GM19324 (cell line): Measurements from ENCODE around the gene ZNF524.

ENCODE experiments used
- ATAC-seq: cut with Tn5 transposase; IDR thresholded peaks from one replicate; pipeline ENCODE4 v1.9.1; 2021; ENCODE audit warnings: mild to moderate bottlenecking, moderate library complexity; ENCODE audit not compliant: unreplicated experiment, low FRiP score

ZNF524 gene

DNA sequence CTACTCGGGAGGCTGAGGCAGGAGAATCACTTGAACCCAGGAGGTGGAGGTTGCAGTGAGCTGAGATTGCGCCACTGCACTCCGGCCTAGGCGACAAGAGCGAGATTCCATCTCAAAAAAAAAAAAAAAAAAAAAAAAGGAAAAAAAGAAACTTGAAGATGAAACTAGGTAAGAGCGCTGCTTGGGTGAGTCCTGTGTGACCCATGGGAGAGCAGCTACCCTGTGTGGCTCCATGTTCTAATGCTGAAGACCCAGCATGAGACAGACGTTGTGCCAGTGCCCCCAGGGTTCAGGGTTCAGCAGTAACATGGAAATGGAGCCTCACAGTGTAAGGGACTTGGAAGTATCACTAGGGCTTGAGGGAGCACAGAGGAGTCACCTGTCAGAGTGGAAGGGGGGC is 18.3 kb downstream of the ZNF524 start:
- ATAC-seq = no peak

DNA sequence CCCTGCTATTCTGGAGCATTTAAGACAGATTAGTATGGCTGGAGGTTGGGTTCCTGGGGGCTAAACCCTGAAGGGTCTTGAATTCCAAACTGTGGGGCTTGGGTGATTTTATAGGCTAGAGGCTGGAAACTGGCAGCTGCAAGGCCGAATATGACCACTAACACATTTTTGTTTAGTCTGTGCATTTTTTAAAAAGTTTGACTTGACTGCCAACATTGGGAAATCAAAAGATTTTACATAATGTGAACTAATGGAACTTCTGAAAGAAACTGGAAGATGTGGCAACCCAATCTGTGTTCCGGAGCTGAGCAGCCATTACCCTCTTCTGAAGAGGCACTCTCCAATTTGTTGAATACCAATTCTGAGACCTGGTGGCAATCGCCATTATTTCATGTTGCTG is 19.2 kb downstream of the ZNF524 start:
- ATAC-seq = no peak

DNA sequence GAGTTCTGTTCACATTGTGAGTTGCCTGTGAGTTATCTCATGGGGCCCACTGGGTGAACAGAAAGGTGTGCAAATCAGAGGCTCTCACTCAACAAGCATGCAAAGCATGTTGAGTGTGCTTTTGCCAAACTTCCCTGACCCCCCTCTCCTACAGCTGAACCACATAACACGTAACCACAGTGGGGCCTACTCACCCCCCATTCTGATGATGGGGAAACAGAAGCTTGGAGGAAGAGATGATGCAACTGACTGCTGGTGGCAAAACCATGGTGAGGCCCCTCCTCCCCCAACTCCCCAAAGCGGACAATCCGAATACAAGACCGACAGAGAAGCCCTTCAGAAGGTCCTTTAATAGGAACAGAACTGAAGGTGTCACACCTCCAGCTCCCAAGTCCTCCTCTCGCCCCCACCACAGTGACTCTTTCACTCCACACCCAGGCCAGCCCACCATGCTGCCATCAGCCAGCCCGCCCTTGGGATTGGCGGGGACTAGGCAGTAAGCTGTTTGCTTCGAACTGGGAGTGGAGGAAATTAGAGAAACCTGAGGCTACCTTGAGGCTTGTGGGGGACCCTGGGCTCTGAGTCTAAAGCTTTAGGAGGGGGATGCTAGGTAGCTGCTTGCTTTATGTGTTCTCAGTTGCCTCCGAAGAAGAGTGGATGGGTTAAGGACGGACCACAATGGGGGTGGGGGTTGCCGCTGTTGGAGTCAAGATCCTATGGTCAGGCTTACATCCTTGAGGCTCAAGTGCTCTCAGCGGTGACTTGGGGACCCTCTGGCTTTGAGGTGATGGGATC is 20.5 kb downstream of the ZNF524 start:
- no peak for ATAC-seq

DNA sequence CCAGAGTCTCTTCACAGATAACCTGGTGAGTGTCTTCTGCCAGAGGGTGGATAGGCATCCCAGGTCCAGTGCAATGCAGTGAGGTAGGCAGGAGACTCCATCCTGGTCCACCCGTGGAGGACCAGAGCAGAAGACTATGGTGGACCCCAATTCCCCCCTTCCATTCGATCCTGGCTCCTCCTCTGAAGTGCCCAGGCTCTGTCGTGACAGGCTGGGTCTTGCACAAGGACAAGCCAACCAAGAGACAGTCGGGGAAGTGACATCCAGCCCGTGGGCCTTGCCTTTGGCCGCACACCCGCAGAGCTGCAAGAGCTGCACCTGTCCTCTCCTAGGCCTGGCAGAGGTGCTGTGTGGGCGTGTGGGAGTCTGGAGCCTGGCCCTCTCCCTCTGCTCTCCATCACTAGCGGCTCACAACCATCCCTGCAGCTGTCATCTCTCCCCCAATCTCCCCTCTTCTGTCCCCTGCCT is 21.2 kb downstream of the ZNF524 start:
- ATAC-seq = no peak

DNA sequence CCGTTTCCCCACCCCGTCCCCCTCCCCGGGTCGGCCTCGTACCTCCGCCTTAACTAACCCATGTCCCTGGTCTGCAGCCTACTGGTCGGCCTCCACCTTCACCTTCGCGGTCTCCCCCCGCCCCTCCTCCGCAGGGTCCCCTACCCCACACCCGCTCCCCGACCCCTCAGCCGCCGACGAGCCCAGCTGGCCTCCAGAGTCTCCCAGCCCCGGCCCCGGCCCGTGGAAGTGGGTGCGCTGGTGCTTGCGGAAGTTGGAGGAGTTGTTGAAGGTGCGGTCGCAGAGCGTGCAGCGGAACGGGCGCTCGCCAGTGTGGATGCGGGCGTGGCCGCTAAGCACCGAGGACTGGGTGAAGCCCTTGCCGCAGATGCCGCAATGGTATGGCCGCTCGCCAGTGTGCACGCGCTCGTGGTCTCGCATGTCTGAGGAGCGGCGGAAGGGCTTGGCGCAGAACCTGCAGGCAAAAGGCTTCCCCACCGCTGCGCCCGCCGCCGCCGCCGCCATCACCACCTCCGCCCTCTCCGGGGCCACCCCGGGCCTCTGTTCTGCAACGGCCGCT is 21.7 kb downstream of the ZNF524 start:
- no peak for ATAC-seq

DNA sequence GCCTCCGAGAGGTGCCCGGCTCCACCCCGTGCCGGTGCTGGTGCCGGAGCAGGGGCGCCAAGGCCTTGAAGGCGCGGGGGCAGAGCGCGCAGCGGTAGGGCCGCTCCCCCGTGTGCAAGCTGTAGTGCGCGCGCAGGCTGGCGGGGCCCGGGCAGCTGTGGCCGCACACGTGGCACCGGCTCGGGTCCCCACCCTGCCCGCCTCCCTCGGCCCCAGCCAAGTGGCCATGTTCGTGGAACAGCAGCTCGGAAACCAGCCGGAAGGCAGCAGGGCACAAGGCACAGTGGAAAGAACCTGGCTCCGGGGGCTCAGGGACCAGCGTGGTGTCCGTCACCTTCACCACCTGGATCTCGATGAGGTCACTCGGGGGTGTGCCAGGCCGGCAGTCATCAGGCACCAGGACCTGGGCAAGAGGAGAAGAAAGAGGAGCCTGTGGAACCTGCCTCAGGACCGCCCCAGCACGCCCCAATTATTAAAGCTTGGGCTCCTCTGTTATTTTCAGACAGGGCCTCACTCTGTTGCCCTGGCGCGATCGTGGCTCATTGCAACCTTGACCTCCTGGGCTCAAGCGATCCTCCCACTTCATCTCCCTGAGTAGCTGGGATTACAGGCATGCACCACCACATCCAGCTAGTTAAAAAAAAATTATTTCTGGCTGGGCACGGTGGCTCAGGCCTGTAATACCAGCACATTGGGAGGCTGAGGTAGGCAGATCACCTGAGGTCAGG is 22.3 kb downstream of the ZNF524 start:
- no peak for ATAC-seq

DNA sequence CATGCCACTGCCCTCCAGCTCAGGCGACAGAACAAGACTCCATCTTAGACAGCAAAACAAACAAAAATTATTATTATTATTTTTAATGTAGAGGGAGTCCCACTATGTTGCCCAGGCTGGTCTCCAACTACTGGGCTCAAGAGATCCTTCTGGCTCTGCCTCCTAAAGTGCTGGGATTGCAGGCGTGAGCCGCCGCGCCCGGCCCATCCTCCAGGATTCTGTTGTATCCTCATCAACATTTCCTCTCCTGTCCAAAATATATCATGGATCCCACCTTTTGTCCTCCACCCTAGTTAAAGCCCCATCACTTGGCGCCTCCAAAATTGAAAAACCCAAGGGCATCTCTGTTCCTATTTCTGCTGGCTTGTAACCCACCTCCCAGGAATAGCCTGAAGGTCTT is 23.0 kb downstream of the ZNF524 start:
- no peak for ATAC-seq

DNA sequence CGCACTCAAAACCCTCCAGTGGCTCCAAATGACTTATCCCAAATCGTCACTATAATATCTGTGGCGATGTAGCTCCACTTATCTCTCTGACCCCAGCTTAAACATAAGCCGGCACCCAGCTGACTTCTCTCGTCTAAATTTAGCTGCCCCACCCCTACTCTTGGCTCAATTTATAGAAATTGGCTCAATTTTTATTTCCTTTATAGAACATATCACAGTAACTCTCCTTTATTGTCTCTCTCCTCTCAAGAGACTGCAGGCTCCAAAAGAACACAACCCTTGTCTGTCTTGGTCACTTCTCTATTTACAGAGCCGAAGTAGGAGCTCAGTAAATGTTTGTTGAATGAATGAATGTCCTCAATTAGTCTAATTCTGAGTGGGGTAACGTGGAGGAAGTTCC is 23.5 kb downstream of the ZNF524 start:
- ATAC-seq = no peak

DNA sequence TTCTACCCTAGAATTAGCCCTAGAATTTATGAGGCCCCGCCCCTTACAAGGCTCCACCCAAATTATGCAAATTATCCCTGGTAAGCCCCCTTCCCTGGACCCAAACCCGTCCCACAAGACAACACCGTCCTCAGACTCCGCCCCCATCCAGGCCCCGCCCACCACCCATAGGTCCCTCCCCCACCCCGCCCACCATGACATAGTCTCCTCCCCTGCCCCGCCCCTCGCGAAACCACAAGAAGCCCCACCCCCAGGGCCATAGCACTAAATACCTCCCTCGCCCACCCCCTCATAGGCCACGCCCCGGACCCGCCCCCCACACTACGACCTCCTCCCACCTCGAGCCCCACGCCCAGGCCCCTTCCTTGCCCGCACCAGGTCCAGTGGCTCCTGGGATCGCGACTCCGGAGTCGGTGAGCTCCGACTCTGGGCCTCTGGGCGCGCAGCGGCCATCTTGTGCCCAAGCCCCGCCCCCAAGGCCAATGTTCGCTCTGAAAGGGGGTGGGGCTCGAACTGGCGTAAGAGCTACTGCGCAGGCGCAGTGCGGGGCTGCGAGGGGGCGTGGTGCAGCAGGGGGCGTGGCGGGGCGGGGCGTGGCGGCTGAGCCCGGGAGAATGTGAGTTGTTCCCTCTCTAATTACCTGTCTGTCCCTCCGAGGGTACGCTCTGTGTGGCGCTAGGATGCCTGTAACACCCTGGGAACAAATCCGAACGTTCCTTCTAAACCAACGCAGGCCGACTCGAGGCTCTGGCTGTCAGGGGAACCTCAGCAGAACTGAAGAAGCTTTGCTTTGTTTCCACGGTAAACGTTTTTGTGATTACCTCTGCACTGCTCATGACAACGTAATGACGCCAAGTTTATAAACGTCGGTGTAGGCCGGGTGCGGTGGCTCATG is 24.3 kb downstream of the ZNF524 start, which contains the start of gene ZNF784:
TSS of gene ZNF784 (minus strand) at position 458 of the 895 bp plus-strand sequence. CDS start at position 453, 5 bp downstream.
- peak; percentile 74 for ATAC-seq

DNA sequence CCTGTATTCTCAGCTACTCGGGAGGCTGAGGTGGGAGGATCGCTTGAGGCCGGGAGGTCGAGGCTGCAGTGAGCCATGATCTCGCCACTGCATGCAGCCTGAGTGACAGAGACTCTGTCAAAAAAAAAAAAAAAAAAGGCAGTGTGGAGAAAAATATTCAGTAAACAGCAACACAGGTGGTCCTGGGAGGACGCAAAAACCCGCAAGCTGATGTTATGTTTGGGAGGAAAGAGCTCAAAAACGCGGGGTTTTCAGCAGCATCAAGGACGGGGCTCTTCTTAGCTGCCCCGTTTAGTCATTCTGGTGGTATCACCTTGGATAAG is 24.9 kb downstream of the ZNF524 start:
- no peak for ATAC-seq

DNA sequence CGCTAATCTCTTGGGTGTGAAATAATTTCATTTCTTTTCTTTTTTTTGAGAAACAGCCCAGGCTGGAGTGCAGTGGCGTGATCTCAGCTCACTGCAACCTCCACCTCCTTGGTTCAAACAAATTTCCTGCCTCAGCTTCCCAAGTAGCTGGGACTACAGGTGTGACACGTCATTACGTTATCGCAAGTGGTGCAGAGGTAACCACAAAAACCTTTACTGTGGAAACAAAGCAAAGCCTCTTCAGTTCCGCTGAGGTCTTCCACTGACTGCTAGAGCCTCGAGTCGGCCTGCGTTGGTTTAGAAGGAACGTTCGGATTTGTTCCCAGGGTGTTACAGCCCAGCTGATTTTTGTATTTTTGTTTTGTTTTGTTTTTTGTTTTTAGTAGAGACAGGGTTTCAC is 26.3 kb downstream of the ZNF524 start:
- no peak for ATAC-seq

DNA sequence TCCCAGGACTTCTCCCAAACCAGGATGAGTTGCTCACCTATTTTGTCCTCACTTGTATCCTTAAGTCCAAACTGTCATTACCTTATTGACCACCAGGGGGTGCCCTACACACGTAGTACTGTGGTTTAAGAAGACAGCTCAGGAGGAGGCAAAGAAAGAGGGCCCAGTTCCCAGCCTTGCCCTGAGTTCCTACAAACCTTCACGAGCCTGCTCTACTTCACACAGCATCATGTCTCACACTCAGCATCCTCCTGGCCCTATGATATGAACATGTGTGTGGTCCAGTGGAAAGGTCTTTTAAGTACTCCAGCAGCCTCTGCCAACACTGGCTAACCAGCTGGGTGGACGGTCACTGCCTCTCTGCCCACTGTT is 32.4 kb downstream of the ZNF524 start:
- no peak for ATAC-seq

DNA sequence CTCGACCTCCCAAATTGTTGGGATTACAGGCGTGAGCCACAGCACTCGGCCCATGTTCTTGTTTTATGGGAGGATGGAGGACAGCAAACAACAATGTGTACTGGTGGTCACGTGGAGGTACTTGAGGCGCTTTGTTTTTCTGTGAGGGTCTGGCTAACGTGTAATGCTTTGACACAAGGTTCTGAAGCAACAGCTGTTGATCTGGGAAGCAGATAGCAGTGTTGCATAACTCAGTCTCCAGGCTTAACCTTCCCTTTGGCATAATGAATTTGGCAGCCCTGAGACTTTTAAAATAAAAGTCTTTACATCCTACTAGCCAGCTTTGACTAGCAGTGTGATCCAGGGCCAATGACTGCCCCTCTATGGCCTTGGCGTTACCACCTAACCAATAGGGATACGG is 33.8 kb downstream of the ZNF524 start:
- no peak for ATAC-seq

DNA sequence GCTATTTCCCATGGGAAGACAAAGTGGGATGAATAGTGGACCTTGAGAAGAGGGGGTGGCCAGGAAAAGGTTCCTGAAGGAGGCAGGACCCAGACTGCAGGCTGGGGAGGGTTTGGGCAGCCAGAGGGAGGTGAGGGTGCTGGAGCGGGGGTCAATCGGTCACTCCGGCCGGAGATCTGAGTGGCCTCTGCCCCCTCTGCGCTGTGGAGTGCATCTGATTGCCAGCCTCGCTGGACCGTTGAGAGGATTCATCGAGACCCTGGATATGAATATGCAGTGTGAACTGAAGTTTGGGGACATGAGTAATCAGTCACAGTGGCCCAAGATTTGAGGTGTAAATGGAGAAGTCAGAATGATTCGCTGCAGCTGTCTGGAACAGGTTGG is 35.2 kb downstream of the ZNF524 start:
- ATAC-seq = no peak

DNA sequence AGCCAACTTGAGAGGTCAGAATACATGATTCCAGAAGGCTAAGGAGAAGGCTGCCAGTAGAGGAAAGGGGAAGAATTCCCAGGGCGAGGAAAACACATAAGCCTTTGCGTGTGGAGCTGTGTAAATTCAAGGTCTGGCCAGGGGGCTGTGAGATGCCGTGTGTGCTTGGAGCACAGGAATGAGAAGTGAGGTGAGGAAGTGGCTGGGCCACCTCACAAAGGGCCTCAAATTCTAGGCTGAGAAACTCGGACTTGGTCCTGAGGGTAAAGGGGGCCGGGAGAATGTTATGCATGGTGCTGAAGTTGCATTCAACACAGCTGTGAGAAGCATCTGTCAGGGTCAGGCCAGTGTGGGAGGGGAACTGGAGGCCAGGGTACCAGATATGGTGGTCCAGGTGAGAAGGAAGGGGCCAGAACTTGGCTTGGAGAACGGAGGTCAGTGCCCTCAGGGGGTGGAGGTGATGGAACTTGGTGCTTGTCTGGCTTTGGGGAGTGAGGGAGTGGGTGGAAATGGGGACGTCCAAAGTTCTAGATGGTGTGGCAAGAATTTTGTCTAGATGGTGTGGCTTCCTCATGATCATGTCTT is 35.9 kb downstream of the ZNF524 start:
- ATAC-seq = no peak

DNA sequence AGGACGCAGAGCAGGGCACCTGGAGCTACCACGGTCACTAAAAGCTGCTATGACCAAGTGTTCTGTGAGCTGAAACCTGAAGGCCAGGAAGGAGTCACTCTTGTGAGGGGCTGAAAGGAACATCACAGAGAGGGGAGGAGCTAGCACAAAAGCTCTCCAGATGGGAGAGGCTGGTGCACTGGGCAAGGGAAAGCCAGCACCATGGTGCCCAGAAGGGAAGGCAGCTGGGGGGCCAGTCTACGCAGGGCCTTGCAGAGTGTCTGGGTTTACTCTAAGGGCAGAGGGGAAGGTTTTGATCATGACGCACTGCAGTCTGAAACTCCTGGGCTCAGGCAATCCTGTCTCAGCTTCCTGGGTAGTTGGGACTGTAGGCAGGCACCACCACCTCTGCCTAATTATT is 36.6 kb downstream of the ZNF524 start:
- no peak for ATAC-seq

DNA sequence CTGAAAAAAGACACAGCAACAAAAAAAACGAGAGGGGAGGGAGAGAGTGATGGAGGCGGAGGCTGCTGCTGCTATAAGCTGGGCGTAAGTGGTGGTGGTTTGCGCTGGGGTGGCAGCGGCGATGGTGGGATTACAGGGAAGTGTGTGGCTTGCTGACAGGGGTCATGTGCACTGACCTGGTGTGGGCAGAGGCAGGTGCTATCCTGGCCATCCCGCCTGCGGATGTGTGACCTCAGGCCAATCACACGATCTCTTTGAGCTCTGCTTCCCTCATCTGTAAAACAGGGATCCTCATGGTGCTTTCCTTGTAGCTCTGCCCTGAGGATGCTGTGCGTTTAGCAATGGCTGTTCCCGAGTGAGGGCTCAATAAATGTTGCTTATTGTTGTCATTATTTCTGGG is 37.4 kb downstream of the ZNF524 start:
- no peak for ATAC-seq

DNA sequence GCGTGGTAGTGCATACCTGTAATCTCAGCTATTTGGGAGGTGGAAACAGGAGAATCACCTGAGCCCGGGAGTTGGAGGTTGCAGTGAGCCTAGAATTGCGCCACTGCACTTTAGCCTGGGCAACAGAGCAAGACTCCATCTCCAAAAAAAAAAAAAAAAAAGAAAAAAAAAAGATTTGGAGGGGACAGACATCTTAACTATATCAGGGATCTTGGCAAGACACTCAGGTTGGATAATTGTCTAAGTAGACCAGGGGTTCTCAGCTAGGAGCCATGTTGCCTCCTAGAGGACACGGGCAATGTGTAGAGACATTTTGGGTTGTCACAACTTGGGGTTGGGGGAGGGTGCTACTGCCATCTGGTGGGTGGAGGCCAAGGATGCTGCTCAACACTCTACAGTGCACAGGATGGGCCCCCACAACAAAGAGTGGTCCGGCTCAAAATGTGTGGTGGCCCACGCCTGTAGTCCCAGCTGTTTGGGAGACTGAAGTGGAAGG is 38.8 kb downstream of the ZNF524 start:
- no peak for ATAC-seq

DNA sequence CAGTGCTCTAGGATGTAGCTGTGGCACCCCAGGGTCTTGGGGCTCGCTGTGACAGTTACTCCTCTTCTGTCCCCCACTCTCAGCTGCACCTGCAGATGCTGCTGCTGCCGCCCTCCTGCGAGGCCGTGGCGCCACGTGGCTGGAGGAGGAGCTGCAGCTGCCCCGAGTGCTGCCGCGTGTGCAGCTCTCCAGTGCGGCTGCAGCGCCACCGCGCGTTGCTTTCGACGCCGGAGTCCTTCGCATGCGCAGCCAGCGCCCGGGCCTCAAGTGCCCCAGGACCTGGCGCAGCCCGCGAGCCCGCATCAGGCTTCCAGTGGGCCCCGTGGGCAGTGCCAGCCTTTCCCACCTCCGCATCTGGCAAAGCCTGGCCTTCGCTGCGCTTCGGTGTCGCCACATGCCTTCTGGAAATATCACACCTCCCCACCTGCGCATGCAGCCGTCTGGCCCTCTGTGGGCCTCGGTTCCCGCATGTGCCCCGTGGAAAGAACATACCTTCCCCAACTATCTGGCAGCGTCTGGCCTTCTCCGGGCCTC is 40.0 kb downstream of the ZNF524 start:
- ATAC-seq = no peak
